Epithelial cell of proximal tubule (primary cell): ENCODE measurements around the gene RNU1-1. TPM values are rescaled to one million over a fixed set of nuclear protein-coding genes. Genes with fewer than 3 reads are reported as not detected.
A peak's percentile ranks its signal among the peaks of the same experiment; 100 is the strongest.
"Not testable (repeated sequence)": the region's sequence is repeated elsewhere in the genome, so short reads cannot be mapped to it uniquely, and the experiment has no call there.

Source experiments
- DNase-seq: peaks from one replicate; pipeline ENCODE4 v3.0.0-alpha.2; 2011; ENCODE audit warnings: low read depth
- H3K4me3 ChIP-seq: 2 replicates; pipeline ENCODE4 v1.5.1; 2011; ENCODE audit warnings: low read depth, mild to moderate bottlenecking, low read length
- total RNA-seq: library from RNA; depleted of rRNA; stranded (reverse); fragments of >200 nt; gene quantifications from 2 replicates; pipeline ENCODE4 v1.2.3, GENCODE V29; 2015
- TF ChIP-seq, protein P1 (sequence below): conservative IDR thresholded peaks from 2 replicates; pipeline ENCODE4 v1.5.1; 2012; ENCODE audit warnings: low read depth, mild to moderate bottlenecking, low read length

Gene RNU1-1
- total RNA-seq, 1 donor from 2014 or later = under 0.01 TPM

DNA sequence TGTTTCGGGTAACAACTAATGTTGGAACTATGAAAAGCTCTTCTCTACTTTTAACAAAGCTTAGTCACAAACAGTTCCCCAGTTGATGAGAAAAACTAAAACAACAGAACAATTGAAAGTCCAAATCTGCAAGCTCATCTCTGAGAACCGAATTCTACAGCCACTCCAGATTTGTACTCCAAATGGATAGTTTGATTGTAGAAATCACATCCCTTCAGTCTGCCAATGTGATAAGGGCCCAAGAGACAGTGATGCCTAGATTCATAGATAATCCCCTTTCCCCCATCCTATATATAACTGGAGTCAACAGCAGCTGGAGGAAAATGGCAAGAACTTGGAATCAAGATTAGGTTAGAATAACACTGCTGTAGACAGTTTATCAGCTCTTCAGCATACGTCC, 14.3 kb upstream of the RNU1-1 start:
- not testable (repeated sequence) for H3K4me3 ChIP-seq, DNase-seq

DNA sequence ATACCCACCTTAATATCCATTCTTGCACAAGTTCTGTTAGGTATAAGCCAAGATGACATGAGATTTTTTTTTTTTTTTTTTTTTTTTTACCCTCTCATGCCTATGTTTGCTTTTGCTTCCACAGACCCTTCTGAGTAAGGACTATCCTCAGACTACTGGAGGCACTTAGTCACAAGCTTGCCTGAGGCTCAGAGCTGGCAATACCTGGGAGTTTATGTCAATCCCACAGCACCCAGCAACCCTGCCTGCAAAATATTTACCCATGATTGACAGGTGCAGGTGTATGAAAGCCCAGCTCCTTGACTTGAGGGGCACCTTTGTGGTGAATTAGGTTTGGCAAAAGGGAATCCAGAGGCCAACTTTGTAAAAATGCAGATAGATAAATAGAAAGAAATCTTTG, 11.7 kb upstream of the RNU1-1 start:
- DNase-seq, H3K4me3 ChIP-seq: not testable (repeated sequence)

DNA sequence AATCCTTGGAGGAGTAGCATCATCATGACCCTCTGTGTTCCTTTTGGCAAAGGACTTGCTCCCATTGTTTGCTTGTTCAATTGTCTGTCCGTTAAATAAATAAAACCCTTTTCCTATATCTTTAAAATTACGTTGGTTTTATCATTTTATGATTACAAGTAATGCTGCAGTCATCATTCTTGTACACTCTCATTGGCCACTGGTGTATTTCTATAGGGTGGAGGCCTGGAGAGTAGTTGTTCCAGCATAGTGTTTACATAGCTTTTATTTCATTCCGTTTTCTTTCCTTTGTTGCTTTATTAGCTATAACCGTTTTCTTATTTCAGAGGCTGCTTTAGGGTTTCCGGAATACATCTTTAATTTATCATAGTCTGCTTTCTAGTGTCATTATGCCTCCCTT, 7.6 kb upstream of the RNU1-1 start:
- DNase-seq, H3K4me3 ChIP-seq: not testable (repeated sequence)

DNA sequence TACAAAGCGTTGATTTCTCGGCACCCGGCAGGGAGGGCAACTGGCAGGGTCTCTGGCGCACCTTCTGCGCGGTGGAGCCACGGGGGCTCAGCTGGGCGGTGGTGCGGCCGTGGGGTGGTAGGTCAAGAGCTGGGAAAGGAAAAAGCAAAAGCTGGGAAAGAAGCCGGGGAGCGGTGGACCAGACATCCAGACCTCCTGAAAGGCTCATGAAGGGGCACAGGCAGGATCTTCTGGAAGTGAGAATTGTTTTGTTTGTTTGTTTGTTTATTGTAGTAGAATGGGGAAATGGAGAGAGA, 7.2 kb upstream of the RNU1-1 start:
- H3K4me3 ChIP-seq = no peak overlapping the region
- TF ChIP-seq, protein P1, sequence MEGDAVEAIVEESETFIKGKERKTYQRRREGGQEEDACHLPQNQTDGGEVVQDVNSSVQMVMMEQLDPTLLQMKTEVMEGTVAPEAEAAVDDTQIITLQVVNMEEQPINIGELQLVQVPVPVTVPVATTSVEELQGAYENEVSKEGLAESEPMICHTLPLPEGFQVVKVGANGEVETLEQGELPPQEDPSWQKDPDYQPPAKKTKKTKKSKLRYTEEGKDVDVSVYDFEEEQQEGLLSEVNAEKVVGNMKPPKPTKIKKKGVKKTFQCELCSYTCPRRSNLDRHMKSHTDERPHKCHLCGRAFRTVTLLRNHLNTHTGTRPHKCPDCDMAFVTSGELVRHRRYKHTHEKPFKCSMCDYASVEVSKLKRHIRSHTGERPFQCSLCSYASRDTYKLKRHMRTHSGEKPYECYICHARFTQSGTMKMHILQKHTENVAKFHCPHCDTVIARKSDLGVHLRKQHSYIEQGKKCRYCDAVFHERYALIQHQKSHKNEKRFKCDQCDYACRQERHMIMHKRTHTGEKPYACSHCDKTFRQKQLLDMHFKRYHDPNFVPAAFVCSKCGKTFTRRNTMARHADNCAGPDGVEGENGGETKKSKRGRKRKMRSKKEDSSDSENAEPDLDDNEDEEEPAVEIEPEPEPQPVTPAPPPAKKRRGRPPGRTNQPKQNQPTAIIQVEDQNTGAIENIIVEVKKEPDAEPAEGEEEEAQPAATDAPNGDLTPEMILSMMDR = no peak
- no peak for DNase-seq

DNA sequence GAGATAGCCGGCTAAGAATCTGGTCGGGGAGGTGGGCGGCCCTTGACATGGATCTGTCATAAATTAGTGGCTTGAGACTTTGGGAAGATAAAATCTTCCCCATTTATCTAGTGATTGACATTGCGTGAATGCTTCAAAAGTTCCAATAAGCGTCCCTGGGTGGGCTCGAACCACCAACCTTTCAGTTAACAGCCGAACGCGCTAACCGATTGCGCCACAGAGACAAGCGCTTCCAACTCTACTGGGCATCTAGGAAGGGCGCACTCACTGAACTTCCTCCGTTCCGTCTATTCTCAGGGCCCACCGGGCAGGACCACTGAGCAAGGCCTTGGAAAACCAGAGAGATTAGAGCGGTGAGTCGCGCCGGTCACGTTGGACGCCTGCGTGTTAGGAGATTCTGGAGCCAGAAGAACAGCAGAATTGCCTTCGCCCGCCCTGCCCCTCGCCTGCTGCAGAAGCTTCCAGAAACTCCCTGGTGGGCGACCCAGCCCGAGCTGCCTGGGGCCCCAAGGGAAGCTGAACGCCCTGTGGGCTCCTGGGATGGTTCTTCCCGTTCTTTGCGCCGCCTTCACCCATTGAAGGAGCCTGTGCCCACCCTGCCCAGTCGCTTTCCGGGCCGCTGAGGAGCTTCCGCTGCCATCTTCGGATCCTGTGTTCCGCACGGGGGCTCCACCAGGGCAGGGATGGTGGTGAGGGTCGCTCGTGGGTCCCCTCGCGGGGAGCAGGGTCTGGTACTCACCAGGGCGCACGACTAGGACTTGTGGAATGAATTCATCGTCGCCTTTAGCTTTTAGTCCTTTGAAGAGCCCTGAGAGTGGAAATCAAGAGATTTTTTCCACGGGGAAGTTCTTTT, 6.6 kb upstream of the RNU1-1 start:
- peak overlapping the region; percentile 18 for H3K4me3 ChIP-seq
- DNase-seq = not testable (repeated sequence)

DNA sequence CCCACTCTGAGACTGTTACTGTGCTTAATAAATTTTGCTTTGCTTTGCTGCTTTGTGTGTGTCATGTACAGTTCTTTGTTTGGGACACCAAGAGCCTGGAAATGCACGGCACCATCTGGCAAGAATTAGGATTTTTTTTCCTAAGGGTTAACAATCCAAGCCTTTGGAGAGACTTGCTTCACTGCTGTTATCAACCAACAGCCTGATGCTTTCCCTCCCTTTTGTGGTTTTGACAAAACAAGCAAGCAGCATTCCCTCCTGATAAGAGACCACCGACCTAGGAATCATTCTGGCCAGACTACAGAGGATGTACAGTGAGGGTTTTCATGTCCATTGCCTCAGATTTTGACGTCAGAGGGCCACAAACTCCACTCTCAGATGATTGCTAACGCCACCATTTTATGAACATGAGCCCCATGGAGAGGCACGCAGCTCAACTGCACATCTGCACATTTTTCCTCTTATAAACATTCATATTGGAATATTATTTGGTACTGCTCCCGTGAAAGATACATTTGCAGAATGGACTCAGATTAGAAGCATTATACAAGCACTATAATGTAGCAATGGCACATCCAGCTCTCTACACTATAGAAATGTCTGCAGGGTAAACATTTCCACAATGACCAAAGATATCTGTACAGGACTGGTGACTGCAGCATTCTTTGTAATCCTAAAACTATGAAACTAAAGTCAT, 5.3 kb upstream of the RNU1-1 start:
- not testable (repeated sequence) for H3K4me3 ChIP-seq, DNase-seq

DNA sequence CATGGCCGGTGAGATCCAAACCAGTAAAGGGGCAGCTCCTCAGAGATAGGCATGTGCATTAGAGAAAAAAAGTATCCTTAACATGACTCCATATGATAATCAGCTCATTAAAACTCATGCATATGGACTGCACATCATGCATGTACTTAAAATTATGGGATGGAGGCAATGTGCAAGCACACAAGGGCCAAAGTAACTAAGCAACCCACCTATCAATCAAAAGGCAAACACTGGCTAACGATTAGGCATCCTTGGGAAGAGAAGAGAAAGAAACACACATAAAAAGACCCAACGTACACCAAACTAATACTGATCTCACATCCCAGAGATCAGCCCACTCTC, 4.8 kb upstream of the RNU1-1 start:
- DNase-seq, H3K4me3 ChIP-seq: not testable (repeated sequence)

DNA sequence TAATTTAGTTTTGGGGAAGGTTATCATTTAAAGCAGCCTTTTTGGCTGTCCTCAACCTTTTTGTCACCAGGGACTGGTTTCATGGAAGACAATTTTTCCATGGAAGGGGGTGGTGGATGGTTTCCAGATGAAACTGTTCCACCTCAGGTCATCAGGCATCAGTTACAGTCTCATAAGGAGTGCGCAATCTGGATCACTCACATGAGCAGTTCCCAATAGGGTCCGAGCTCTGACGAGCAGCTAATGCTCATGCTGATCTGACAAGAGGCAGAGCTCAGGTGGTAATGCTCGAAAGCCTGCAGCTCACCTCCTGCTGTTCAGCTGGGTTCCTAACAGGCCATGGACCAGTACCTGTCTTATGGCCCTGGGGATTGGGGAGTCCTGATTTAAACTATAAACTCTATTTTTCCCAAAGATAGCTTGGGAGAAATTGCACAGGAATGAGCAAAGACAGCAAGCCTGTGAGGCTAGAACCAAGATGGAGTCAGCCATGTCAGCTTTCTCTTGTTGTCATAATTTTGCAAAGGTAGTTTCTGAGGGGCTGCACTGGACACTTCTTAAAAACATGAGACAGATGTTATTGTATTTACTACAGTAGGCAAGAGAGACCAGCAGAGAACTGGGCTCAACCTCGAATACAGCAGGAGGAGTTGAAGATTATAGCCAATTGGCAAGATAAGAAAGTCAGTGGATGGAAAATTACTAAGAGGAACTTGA, 2.8 kb upstream of the RNU1-1 start:
- DNase-seq, H3K4me3 ChIP-seq: not testable (repeated sequence)

DNA sequence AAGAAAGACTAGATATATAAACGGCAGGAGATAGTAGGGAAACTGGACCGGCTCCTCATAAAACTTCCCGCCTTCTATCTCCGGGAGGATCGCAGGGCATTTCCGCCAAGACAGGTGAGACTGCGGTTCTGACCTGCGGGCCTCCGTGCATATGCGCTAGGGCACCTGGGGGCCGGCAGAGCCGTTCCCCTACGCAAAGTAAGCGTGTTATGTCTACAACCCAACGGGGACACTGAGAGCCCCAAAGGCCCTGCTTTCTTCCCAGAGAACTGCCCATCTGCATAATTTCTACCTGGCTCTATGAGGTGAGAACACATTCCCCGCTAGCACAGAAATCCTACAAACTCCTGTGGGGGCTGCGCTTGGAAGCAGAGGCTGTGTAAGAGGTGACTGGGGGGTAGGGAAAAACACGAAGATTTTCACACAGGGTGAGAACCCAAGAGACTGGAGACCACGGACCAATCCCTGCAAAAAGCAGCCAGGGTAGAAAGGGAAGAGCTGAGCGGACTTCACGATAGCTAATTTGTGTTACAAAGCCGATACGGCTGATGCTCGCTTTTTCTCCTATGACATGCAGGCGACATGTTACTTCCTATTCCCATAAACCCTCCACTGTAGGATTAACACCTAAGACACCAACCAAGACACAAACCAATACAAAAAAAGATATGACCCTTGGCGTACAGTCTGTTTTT, 526 bp downstream of the RNU1-1 start:
- not testable (repeated sequence) for H3K4me3 ChIP-seq
- DNase-seq = peak; percentile 94

DNA sequence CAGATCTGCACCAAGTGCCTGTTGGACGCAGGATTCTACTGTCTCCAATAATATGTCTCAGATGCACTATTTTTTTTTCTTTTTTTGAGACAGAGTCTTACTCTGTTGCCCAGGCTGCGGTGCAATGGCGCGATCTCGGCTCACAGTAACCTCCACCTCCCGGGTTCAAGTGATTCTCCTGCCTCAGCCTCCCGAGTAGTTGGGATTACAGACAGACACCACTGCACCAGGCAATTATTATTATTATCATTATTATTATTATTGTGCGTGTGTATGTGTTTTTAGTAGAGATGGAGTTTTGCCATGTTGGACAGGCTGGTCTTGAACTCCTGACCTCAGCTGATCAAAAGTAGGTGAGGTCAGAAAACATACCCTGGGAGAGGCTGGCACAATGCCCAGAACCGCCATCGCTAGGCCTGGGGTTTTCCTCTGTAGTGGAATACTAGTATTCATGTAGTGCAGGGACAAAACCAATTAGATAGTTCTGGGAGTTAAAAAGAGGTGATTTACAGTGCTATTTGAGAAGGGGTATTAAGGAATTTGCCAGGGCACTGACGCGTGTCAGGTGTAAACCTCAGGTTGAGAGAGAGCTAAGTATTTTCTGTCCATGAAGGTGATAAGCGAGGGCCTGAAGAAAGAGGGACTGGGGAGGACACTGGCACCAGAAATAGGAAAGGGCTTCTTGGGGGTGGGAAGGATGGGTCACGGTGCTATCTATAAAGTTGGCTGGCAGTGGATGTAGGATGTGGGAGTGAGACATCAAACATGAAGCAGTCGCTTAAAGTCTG, 1.3 kb downstream of the RNU1-1 start:
- not testable (repeated sequence) for H3K4me3 ChIP-seq, DNase-seq

DNA sequence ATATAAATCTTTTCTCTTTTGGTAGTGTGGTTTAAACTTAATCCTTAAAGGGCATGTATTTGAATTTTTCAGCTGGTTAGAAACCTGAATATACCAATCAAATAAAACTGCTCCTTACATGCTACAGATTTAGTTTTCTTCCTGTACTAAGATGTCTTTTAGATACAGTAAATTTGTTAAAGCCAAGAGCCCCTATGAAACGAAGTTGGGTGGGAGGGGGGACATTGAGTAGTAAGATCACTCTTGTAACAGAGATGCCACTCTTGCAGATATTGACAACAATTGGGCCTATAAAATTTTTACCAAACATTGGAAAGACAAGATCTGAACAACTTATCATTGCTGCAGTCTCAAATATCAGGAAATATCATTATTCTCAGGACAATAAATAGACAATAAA, 2.2 kb downstream of the RNU1-1 start:
- not testable (repeated sequence) for H3K4me3 ChIP-seq, DNase-seq

DNA sequence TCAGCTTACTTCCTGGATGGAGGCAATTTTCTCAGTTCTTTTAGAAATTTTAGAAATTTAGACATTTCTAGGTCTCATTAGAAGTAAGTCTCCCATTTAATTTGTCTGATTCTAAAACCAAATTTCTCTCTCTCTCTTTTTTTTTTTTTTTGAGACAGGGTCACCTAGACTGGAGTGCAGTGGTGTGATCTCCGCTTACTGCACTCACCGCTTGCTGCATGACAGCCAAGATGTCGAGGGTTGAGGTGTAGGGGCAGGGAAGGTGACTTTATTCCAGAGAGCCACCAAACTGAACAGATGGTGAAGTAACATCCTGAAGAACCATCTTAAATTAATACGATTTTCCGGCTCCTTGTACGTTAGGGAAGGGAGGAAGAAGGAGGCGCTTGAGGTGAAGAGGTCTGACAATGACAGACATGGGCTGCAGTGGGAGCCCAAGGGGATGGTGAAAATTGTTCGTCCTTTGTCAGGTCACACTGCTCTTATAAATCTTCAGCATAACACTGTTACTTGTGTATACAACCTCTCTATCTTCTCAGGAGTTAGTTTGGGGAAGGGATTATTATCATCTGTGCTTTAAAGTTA, 5.1 kb downstream of the RNU1-1 start:
- not testable (repeated sequence) for DNase-seq

DNA sequence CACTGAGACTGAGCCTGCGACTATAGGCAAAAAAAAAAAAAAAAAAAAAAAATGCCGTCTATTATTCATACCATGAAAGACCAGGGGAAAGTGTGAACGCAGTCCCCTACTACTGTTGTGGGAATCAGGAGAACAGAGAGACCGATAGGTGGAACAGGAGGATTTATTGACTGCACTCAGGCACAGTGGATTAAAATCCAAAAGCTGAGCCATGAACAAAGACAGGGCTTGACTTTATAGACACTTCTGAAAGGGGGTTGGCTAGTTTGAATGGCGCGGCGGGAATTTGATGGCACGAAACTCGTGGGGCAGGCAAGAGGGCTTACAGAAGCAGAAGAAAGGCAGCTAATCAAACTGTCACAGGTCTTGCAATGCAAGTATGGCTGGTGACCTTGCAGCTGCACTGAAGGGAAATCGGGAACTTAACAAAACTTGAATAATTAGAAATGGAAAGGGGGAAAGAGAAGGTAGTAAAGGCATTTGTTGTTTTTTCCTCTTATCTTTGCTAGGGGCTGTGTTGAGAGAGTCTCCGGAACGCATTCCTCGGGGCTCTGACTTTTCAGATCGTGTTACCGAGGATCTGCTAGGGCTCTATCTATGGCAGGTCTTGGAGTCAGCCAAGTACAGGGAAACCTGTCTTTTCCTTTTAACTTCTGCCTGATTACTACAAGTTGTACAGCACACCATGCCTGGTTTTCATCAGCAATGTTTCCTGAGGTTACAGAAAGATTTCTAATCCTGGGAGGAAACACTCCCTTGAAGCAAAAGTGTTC, 7.5 kb downstream of the RNU1-1 start:
- not testable (repeated sequence) for DNase-seq, H3K4me3 ChIP-seq

More for the DNA sequence above, 5.1 kb downstream of the RNU1-1 start:
- not testable (repeated sequence) for H3K4me3 ChIP-seq

DNA sequence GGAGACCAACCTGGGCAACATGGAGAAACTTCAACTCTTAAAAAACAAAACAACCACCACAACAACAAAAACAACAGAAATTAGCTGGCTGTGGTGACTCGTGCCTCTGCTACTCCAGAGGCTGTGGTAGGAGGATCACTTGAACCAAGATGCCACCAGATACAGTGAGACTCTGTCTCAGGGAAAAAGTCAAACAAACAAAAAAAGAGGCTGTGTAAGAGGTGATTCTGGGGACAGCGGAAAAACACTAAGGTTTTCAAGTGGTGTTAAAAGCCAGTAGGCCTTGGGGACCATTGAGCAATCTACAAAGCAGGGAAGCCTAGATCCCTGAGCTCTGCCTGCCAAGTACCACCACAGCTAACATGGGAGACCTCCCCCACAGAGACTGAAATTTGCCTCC, 8.2 kb downstream of the RNU1-1 start:
- DNase-seq = not testable (repeated sequence)

More for the DNA sequence above, 8.2 kb downstream of the RNU1-1 start:
- not testable (repeated sequence) for H3K4me3 ChIP-seq
